IPS-15b (cell line): ENCODE data around the gene DYNC2I2.
"Not testable (repeated sequence)": the region's sequence is repeated elsewhere in the genome, so short reads cannot be mapped to it uniquely, and the experiment has no call there.

Source experiments
- H3K27me3 ChIP-seq: one replicate; pipeline ENCODE4 v1.6.1; 2013; ENCODE audit warnings: low read length; ENCODE audit not compliant: control insufficient read depth, insufficient read depth
- H3K36me3 ChIP-seq: one replicate; pipeline ENCODE4 v1.6.1; 2013; ENCODE audit warnings: low read length; ENCODE audit not compliant: control insufficient read depth, insufficient read depth
- H3K4me1 ChIP-seq: one replicate; pipeline ENCODE4 v1.6.1; 2013; ENCODE audit warnings: mild to moderate bottlenecking, low read length; ENCODE audit not compliant: control insufficient read depth, insufficient read depth
- H3K4me3 ChIP-seq: one replicate; pipeline ENCODE4 v1.5.1; 2013; ENCODE audit warnings: low read depth, low read length
- H3K9ac ChIP-seq: one replicate; pipeline ENCODE4 v1.6.1; 2013; ENCODE audit warnings: low read depth, mild to moderate bottlenecking, low read length
- H3K9me3 ChIP-seq: one replicate; pipeline ENCODE4 v1.6.1; 2013; ENCODE audit warnings: mild to moderate bottlenecking, low read length; ENCODE audit not compliant: control insufficient read depth, insufficient read depth

Gene DYNC2I2

DNA sequence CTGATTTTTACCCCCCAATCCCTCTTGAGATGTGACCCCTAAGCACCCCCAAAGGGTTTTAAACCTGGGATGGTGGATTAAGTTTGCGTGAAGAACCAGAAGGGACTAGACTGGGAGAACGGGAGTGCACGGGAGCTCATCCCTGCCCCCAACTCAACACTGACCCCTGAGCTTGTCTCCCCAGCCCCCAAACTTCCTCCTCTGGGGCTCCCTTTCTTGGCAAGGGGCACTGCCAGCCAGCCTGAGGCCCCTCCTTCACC is 27.3 kb upstream of the DYNC2I2 start:
- H3K27me3 ChIP-seq, result no peaks in the 10 kb centered on the region
- peaks cover 6% of the 10 kb centered on the region for H3K4me1 ChIP-seq
- H3K9ac ChIP-seq, result peak overlapping the region; percentile 100
- peaks cover 8% of the 10 kb centered on the region for H3K36me3 ChIP-seq
- no peaks in the 10 kb centered on the region for H3K9me3 ChIP-seq
- peak overlapping the region; percentile 100 for H3K4me3 ChIP-seq

DNA sequence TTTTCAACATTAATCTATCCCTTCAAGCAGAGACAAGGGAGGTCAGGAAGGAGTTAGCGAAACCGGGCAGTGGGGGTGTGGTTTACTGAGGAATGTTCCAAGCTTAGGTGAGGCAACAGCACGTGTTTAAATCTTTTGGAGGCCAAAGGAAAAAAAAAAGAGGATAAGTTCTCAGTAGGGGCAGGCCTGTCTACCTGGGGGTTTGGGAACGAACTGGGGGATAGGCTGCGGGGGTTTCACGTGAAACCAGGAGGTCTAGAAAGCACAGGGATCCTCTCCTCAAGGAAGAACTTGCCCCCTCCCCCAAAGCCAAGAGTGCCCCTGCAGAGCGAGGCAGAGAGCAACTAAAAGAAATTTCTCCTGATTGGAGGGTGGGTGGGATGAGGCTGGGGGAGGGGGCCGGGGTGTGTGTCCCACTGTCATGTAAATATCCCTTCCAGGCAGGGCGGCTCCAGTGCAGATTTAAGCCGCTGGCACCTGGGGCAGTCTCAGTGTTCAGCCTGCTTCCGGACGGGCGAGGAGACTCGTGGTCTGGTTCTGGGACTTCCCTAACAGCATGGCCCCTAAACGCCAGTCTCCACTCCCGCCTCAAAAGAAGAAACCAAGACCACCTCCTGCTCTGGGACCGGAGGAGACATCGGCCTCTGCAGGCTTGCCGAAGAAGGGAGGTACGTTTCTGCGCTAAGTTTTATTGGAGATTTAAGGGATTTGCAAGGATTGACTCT is 26.9 kb upstream of the DYNC2I2 start:
- Histone ChIP-seq H3K36me3 (peaks cover 8% of the 10 kb centered on the region), H3K9me3 (no peaks in the 10 kb centered on the region), H3K27me3 (no peaks in the 10 kb centered on the region), H3K9ac (peak overlapping the region; percentile 100), H3K4me1 (peaks cover 6% of the 10 kb centered on the region), H3K4me3 (peak overlapping the region; percentile 100)

DNA sequence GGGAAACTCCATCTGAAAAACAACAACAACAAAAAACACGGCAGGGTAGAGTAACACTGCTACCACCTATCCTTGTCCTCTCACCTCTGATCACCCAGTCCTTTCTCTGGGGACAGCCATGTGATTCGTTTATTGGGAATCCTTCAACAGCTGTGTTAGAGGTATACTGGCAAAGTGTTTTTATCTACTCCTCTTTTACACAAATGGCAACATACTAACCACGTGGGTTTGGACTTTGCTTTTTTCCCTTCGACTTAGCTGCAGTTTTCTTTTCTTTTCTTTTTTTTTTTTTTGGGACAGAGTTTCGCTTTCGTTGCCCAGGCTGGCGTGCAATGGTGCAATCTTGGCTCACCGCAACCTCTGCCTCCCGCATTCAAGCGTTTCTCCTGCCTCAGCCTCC is 21.1 kb upstream of the DYNC2I2 start:
- Histone ChIP-seq H3K4me1 (no peaks in the 10 kb centered on the region), H3K27me3 (no peaks in the 10 kb centered on the region), H3K9me3 (no peaks in the 10 kb centered on the region), H3K36me3 (no peaks in the 10 kb centered on the region), H3K9ac (no peak overlapping the region), H3K4me3 (no peak overlapping the region)

DNA sequence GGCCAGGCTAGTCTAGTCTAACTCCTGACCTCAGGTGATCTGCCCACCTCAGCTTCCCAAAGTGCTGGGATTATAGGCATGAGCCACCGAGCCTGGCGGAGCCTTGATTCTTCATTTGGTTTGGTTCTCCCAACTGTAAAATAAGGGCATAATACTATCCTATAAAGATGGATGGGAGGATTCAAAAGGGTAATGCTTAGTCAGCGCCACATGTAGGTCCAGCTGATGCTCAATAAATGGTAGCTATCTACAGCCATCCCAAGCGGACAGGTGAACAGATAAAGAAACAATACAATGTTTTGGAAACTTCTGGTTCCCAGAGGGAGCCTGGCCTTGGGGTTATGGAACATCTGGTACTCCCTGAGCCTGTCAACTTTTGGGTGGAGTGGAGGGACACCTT is 18.7 kb upstream of the DYNC2I2 start:
- H3K9ac ChIP-seq, result no peak overlapping the region
- no peaks in the 10 kb centered on the region for H3K27me3 ChIP-seq
- no peak overlapping the region for H3K4me3 ChIP-seq
- H3K36me3 ChIP-seq, result no peaks in the 10 kb centered on the region
- no peaks in the 10 kb centered on the region for H3K4me1 ChIP-seq
- no peaks in the 10 kb centered on the region for H3K9me3 ChIP-seq

DNA sequence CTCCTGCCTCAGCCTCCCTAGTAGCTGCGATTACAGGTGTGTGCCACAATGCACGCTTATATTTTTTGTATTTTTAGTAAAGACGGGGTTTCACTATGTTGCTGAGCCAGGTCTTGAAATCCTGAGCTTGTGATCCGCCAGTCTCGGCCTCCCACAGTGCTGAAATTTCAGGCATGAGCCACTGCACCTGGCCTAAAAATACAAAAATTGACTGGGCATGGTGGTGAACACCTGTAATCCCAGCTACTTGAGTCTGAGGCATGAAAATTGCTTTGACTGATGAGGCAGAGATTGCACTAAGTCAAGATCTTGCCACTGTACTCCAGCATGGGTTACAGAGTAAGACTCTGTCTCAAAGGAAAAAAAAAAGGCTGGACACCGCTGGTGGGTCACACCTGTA is 13.1 kb upstream of the DYNC2I2 start:
- H3K4me3 ChIP-seq, result no peak overlapping the region
- H3K36me3 ChIP-seq, result no peaks in the 10 kb centered on the region
- H3K9me3 ChIP-seq, result no peaks in the 10 kb centered on the region
- no peaks in the 10 kb centered on the region for H3K4me1 ChIP-seq
- H3K9ac ChIP-seq, result no peak overlapping the region
- no peaks in the 10 kb centered on the region for H3K27me3 ChIP-seq

DNA sequence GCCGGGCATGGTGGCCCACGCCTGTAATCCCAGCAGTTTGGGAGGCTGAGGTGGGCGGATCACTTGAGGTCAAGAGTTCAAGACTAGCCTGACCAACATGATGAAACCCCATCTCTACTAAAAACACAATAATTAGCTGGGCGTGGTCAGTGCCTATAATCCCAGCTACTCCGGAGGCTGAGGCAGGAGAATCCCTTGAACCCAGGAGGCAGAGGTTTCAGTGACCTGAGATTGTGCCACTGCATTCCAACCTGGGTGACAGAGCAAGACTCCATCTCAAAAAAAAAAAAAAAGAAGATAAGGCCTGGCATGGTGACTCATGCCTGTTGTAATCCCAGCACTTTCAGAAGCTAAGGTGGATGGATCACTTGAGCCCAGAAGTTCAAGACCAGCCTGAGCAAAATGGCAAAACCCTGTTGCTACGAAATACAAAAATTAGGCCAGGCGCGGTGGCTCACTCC is 9.9 kb upstream of the DYNC2I2 start:
- not testable (repeated sequence) for H3K9ac ChIP-seq

DNA sequence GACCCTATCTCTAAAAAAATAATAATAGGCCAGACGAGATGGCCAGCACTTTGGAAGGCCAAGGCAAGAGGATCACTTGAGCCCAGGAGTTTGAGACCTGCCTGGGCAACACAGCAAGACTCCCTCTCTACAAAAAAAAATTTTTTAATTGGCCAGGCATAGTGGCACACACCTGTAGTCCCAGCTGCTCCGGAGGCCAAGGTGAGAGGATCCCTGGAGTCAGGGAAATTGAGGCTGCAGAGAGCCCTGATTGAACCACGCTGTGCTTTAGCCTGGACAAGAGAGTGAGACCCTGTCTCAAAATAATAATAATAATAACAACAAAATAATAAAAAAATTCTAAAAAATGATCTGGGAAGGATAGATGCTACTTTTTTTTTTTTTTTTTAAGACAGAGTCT is 1.1 kb upstream of the DYNC2I2 start:
- no peaks in the 10 kb centered on the region for H3K4me1 ChIP-seq
- H3K27me3 ChIP-seq, result no peaks in the 10 kb centered on the region
- no peak overlapping the region for H3K9ac ChIP-seq
- no peaks in the 10 kb centered on the region for H3K36me3 ChIP-seq
- no peak overlapping the region for H3K4me3 ChIP-seq
- no peaks in the 10 kb centered on the region for H3K9me3 ChIP-seq

More for the DNA sequence above, 9.9 kb upstream of the DYNC2I2 start:
- H3K4me3 ChIP-seq, H3K9me3 ChIP-seq, H3K4me1 ChIP-seq, H3K27me3 ChIP-seq, H3K36me3 ChIP-seq: not testable (repeated sequence)

DNA sequence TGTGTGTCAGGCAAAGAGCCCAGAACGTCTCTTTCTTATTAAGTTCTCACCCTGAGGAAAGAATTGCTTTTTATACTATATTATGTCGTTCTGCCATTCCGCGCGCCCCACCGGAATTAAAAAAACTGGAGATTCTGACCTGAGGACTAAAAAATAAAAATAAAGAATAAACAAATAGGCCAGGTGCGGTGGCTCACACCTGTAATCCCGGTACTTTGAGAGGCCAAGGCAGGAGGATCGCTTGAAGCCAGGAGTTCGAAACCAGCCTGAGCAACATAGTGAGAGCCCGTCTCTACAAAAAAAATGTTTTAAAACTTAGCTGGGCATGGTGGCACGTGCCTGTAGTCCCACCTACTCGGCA is 677 bp upstream of the DYNC2I2 start:
- Histone ChIP-seq H3K36me3 (no peaks in the 10 kb centered on the region), H3K9ac (no peak overlapping the region), H3K27me3 (no peaks in the 10 kb centered on the region), H3K9me3 (no peaks in the 10 kb centered on the region), H3K4me1 (no peaks in the 10 kb centered on the region), H3K4me3 (no peak overlapping the region)

DNA sequence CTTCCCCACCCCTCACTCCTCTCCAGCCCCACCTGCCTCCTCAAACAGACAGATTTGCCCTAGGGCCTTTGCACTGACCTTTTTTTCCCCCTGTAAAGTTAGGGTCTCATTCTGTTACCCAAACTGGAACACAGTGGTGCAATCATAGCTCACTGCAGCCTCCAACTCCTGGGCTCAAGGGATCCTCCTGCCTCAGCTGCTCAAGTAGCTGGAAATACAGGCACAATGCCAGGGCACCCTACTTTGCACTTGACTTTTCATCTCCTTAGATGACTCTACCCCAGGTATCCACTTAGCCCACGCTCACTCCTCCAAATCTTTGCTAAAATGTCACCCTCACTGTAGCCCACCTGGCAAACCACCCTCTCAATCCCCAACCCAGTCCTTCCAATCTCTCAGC is 2.2 kb downstream of the DYNC2I2 start:
- H3K9me3 ChIP-seq, result no peaks in the 10 kb centered on the region
- H3K4me3 ChIP-seq, result no peak overlapping the region
- no peaks in the 10 kb centered on the region for H3K27me3 ChIP-seq
- H3K4me1 ChIP-seq, result no peaks in the 10 kb centered on the region
- H3K36me3 ChIP-seq, result no peaks in the 10 kb centered on the region
- H3K9ac ChIP-seq, result no peak overlapping the region

DNA sequence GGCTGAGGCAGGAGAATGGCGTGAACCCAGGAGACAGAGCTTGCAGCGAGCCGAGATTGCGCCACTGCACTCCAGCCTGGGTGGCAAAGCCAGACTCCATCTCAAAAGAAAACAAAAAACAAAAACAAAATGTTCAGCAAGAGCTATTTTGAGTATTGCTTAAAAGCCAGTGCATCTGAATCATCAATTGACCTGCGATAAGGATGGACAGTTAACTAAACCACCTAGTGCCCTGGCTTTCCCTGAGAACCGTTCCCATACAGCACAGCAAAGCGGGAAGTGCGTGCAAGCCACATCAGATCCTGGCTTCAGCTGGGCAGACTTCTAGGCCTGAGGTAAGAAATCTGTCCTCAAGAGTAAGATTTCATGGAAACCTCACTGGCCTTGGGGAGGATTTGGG is 2.7 kb downstream of the DYNC2I2 start:
- no peaks in the 10 kb centered on the region for H3K4me1 ChIP-seq
- no peak overlapping the region for H3K4me3 ChIP-seq
- no peak overlapping the region for H3K9ac ChIP-seq

DNA sequence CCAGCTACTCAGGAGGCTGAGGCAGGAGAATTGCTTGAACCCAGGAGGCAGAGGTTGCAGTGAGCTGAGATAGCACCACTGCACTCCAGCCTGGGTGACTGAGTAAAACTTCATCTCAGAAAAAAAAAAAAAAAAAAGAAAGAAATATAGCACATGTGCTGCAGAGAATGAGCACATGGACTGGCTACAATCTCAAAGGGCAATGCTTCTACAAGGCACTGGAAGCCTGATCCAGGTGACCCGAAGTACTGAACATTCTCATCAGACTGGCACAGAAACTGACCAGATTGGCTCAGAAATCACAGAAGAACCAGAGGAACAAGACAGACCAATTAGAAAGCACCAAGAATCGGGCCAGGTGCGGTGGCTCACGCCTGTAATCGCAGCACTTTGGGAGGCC is 4.8 kb downstream of the DYNC2I2 start:
- no peak overlapping the region for H3K9ac ChIP-seq
- no peaks in the 10 kb centered on the region for H3K27me3 ChIP-seq
- H3K36me3 ChIP-seq, result no peaks in the 10 kb centered on the region
- no peaks in the 10 kb centered on the region for H3K9me3 ChIP-seq
- H3K4me3 ChIP-seq, result no peak overlapping the region
- H3K4me1 ChIP-seq, result no peaks in the 10 kb centered on the region

More for the DNA sequence above, 2.7 kb downstream of the DYNC2I2 start:
- Histone ChIP-seq H3K36me3 (no peaks in the 10 kb centered on the region), H3K9me3 (no peaks in the 10 kb centered on the region), H3K27me3 (no peaks in the 10 kb centered on the region)

DNA sequence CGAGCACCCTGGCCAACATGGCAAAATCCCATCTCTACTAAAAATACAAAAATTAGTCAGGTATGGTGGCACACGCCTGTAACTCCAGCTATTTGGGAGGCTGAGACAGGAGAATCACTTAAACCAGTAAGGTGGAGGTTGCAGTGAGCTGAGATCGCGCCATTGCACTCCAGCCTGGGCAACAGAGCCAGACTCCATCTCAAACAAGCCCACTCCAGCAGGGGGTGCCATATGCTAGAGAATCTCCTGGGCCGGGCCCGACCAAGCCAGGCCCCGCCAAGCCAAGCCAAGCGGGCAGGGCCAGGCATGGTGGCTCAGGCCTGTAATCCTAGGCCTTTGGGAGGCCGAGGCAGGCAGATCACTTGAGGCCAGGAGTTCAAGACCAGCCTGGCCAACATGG is 8.4 kb downstream of the DYNC2I2 start:
- not testable (repeated sequence) for H3K36me3 ChIP-seq, H3K9me3 ChIP-seq, H3K4me1 ChIP-seq, H3K27me3 ChIP-seq, H3K4me3 ChIP-seq, H3K9ac ChIP-seq
